ENCODE measurements around the gene LRPPRC.

The LRPPRC gene

GRCh38 chr2:43853141-43854081 lies 142.4 kb downstream of the LRPPRC start:
- no peak for DNase-seq

- DNase-seq = no peak
These were observed 143.5 kb downstream of the LRPPRC start for GRCh38 chr2:43852196-43852730.

- DNase-seq = no peak
These were observed 144.5 kb downstream of the LRPPRC start for GRCh38 chr2:43851011-43851980.

GRCh38 chr2:43848214-43848613 lies 147.6 kb downstream of the LRPPRC start:
- DNase-seq = no peak

- no peak for DNase-seq
These were observed 149.5 kb downstream of the LRPPRC start for GRCh38 chr2:43846140-43846793.

- no peak for DNase-seq
These were observed 150.6 kb downstream of the LRPPRC start for GRCh38 chr2:43845181-43845580.

GRCh38 chr2:43842866-43843226 lies 152.9 kb downstream of the LRPPRC start:
- DNase-seq = no peak

GRCh38 chr2:43841949-43842865 lies 153.6 kb downstream of the LRPPRC start:
- no peak for DNase-seq

GRCh38 chr2:43840965-43841364 lies 154.8 kb downstream of the LRPPRC start:
- DNase-seq = no peak

GRCh38 chr2:43839776-43840564 lies 155.8 kb downstream of the LRPPRC start:
- DNase-seq = no peak

GRCh38 chr2:43838560-43839267 lies 157.1 kb downstream of the LRPPRC start, which contains the start of the genes ABCG5 and ABCG8:
TSS of gene ABCG5 (minus strand) at chr2:43838839. CDS start at chr2:43838679, 160 bp downstream.
TSS of gene ABCG8 (plus strand) at chr2:43838971. CDS start at chr2:43839054, 83 bp downstream.
- DNase-seq = no peak

GRCh38 chr2:43837831-43838559 lies 157.8 kb downstream of the LRPPRC start:
- no peak for DNase-seq

GRCh38 chr2:43837033-43837432 lies 158.8 kb downstream of the LRPPRC start:
- no peak for DNase-seq
